Endometrium (tissue), 2 donors: ENCODE data around the gene AGAP3.

Source experiments
- FAIRE-seq: peaks from 2 replicates; lab custom pipeline; 2012; peaks lifted over from hg19 to GRCh38; lab: Jason Lieb, UNC
- donor health status: control.
- donor health status: control.

Gene AGAP3

GRCh38 chr7:151074817-151075661 is 11.2 kb upstream of the AGAP3 start:
- no peak for FAIRE-seq

GRCh38 chr7:151075662-151075971 is 10.7 kb upstream of the AGAP3 start:
- FAIRE-seq = no peak

GRCh38 chr7:151075978-151076426 is 10.3 kb upstream of the AGAP3 start:
- no peak for FAIRE-seq

- FAIRE-seq = no peak
Observed at GRCh38 chr7:151076863-151077704, 9.2 kb upstream of the AGAP3 start.

GRCh38 chr7:151077705-151078232 is 8.5 kb upstream of the AGAP3 start:
- no peak for FAIRE-seq

GRCh38 chr7:151078233-151079040 is 7.8 kb upstream of the AGAP3 start:
- no peak for FAIRE-seq

- FAIRE-seq = no peak
Observed at GRCh38 chr7:151079199-151079910, 6.9 kb upstream of the AGAP3 start.

GRCh38 chr7:151080067-151080521 is 6.2 kb upstream of the AGAP3 start:
- FAIRE-seq = no peak

GRCh38 chr7:151080522-151081169 is 5.6 kb upstream of the AGAP3 start, which contains the start of gene FASTK:
FASTK (minus strand) TSS chr7:151080809; CDS start chr7:151080766, 43 bp downstream.
- no peak for FAIRE-seq

- FAIRE-seq = no peak
Observed at GRCh38 chr7:151081170-151082101, 4.8 kb upstream of the AGAP3 start.

GRCh38 chr7:151082141-151083070 is 3.9 kb upstream of the AGAP3 start:
- FAIRE-seq = no peak

GRCh38 chr7:151083071-151083823 is 3.0 kb upstream of the AGAP3 start, which contains the start of gene TMUB1:
TMUB1 (minus strand) TSS chr7:151083493; CDS start chr7:151082563, 930 bp downstream.
- no peak for FAIRE-seq

GRCh38 chr7:151083824-151084160 is 2.5 kb upstream of the AGAP3 start:
- no peak for FAIRE-seq

- FAIRE-seq = no peak
Observed at GRCh38 chr7:151085329-151085690, 965 bp upstream of the AGAP3 start.

- no peak for FAIRE-seq
Observed at GRCh38 chr7:151086802-151087244, 548 bp downstream of the AGAP3 start.

GRCh38 chr7:151087245-151088018 is 1.2 kb downstream of the AGAP3 start:
- no peak for FAIRE-seq
